DND-41 (cell line): ENCODE results near the gene BSG.

Experiments
- EZH2 ChIP-seq: IDR thresholded peaks from 3 replicates; pipeline ENCODE4 v1.6.1; 2012; ENCODE audit warnings: borderline replicate concordance, low read depth, mild to moderate bottlenecking, moderate library complexity, low read length, inconsistent platforms; ENCODE audit not compliant: severe bottlenecking
- TF ChIP-seq, protein P1 (sequence below): IDR thresholded peaks from 2 replicates; pipeline ENCODE4 v1.5.1; 2012; ENCODE audit warnings: borderline replicate concordance, low read length, moderate library complexity, mild to moderate bottlenecking; ENCODE audit not compliant: poor library complexity, severe bottlenecking; ENCODE audit errors: extremely low read depth

DNA sequence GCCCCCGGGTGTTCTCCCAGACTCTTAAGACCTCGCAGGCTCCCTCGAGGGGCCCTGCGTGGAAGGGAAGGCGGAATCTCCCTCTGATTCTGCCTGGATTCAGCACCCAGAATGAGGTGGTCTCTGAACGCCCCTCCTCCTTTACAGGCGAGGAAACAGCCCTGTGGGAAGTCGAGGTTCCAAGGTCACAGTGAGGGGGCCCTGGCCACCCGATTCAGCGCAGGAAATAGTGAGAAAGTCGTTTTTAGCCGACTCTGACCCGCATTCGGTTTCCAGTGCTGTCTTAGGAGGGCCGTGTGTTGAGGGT, 1.1 kb downstream of the BSG start:
- TF ChIP-seq, protein P1, sequence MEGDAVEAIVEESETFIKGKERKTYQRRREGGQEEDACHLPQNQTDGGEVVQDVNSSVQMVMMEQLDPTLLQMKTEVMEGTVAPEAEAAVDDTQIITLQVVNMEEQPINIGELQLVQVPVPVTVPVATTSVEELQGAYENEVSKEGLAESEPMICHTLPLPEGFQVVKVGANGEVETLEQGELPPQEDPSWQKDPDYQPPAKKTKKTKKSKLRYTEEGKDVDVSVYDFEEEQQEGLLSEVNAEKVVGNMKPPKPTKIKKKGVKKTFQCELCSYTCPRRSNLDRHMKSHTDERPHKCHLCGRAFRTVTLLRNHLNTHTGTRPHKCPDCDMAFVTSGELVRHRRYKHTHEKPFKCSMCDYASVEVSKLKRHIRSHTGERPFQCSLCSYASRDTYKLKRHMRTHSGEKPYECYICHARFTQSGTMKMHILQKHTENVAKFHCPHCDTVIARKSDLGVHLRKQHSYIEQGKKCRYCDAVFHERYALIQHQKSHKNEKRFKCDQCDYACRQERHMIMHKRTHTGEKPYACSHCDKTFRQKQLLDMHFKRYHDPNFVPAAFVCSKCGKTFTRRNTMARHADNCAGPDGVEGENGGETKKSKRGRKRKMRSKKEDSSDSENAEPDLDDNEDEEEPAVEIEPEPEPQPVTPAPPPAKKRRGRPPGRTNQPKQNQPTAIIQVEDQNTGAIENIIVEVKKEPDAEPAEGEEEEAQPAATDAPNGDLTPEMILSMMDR = no peak
- no peak for TF ChIP-seq EZH2
